Measurements from ENCODE around the gene SMARCE1.

The SMARCE1 gene

DNA sequence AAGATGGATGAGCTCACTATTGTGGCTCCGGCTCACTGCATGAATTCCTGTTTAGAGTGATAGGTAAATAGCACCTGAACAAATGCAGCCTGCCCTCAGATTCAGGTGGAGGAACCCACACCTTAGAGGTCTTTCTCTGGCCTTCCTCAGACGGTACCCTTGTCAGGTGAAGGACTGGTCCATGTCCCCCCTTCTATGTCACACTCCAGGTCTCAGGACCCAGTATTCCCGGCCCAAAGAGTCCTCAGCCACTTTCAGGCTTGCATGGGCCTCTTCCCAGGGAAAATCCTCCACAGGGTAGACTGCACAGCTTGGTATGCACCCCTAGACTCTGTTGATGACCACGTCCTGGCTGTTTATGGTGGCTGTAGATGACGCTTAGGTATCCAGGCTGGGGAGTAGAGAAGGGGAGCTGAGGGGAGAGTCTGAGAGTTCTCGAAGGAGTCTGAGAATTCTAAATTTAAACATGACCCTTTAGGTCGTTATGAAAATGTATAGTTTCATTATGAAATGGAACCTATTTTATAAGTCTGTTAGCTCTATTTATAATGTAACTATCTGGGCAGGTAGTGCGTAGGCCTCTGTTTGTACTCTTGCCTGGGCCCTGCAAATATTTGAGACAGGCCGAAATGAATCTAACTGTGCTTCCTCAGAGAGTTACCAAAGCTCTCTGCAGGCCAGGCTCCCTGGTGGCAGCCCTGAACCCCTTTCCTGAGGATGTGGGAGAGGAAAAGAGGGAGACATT lies 49.9 kb downstream of the SMARCE1 start:
- no peak for TF ChIP-seq CTCF (IDR thresholded peaks at IDR 0.05; ENCODE audit: low read depth, low read length, poor library complexity, severe bottlenecking)
- no peak for TF ChIP-seq EZH2phosphoT487 (IDR thresholded peaks at IDR 0.05; ENCODE audit: borderline replicate concordance, low read length)
- Histone ChIP-seq H3K27ac (ENCODE audit: low read depth, low read length) (no peak overlapping the region), H3K9me2 (replicated peaks; ENCODE audit: control insufficient read depth, low read length) (no peaks in the 10 kb centered on the region), H3K9me3 (ENCODE audit: control insufficient read depth, insufficient read depth, low read length) (peaks cover 8% of the 10 kb centered on the region; the same call in 1 of the 2 replicates), H3K79me2 (ENCODE audit: control insufficient read depth, low read length) (no peaks in the 10 kb centered on the region), H3K27me3 (ENCODE audit: control insufficient read depth, low read length) (no peaks in the 10 kb centered on the region), H3K4me3 (ENCODE audit: low read length) (no peak overlapping the region), H3K4me2 (ENCODE audit: low read length) (no peak overlapping the region), H3F3A (ENCODE audit: control insufficient read depth, insufficient read depth) (no peaks in the 10 kb centered on the region), H4K20me1 (ENCODE audit: control insufficient read depth, insufficient read depth, low read depth, low read length) (no peaks in the 10 kb centered on the region), H3K4me1 (ENCODE audit: control insufficient read depth, low read length) (peaks cover 18% of the 10 kb centered on the region), H3K36me3 (ENCODE audit: control insufficient read depth, low read length) (no peaks in the 10 kb centered on the region)

- Histone ChIP-seq H3K9me2 (replicated peaks; ENCODE audit: control insufficient read depth, low read length) (no peaks in the 10 kb centered on the region), H3K27me3 (ENCODE audit: control insufficient read depth, low read length) (no peaks in the 10 kb centered on the region), H3K4me2 (ENCODE audit: low read length) (no peak overlapping the region), H4K20me1 (ENCODE audit: control insufficient read depth, insufficient read depth, low read depth, low read length) (no peaks in the 10 kb centered on the region), H3K27ac (ENCODE audit: low read depth, low read length) (no peak overlapping the region), H3F3A (ENCODE audit: control insufficient read depth, insufficient read depth) (no peaks in the 10 kb centered on the region), H3K4me1 (ENCODE audit: control insufficient read depth, low read length) (peaks cover 18% of the 10 kb centered on the region), H3K4me3 (ENCODE audit: low read length) (no peak overlapping the region), H3K79me2 (ENCODE audit: control insufficient read depth, low read length) (no peaks in the 10 kb centered on the region), H3K36me3 (ENCODE audit: control insufficient read depth, low read length) (no peaks in the 10 kb centered on the region), H3K9me3 (ENCODE audit: control insufficient read depth, insufficient read depth, low read length) (peaks cover 8% of the 10 kb centered on the region; the same call in 1 of the 2 replicates)
- TF ChIP-seq EZH2phosphoT487 (IDR thresholded peaks at IDR 0.05; ENCODE audit: borderline replicate concordance, low read length) (no peak), CTCF (IDR thresholded peaks at IDR 0.05; ENCODE audit: low read depth, low read length, poor library complexity, severe bottlenecking) (no peak)
Observed at GRCh38 chr17:40597156-40597555, 50.5 kb downstream of the SMARCE1 start.

GRCh38 chr17:40596261-40596919 lies 51.2 kb downstream of the SMARCE1 start:
- Histone ChIP-seq H3K9me2 (replicated peaks; ENCODE audit: control insufficient read depth, low read length) (no peaks in the 10 kb centered on the region), H3K79me2 (ENCODE audit: control insufficient read depth, low read length) (no peaks in the 10 kb centered on the region), H3K27me3 (ENCODE audit: control insufficient read depth, low read length) (no peaks in the 10 kb centered on the region), H4K20me1 (ENCODE audit: control insufficient read depth, insufficient read depth, low read depth, low read length) (no peaks in the 10 kb centered on the region), H3K4me3 (ENCODE audit: low read length) (no peak overlapping the region), H3K4me1 (ENCODE audit: control insufficient read depth, low read length) (peaks cover 18% of the 10 kb centered on the region), H3K36me3 (ENCODE audit: control insufficient read depth, low read length) (no peaks in the 10 kb centered on the region), H3F3A (ENCODE audit: control insufficient read depth, insufficient read depth) (no peaks in the 10 kb centered on the region), H3K9me3 (ENCODE audit: control insufficient read depth, insufficient read depth, low read length) (peaks cover 8% of the 10 kb centered on the region; the same call in 1 of the 2 replicates), H3K27ac (ENCODE audit: low read depth, low read length) (no peak overlapping the region), H3K4me2 (ENCODE audit: low read length) (no peak overlapping the region)
- TF ChIP-seq CTCF (IDR thresholded peaks at IDR 0.05; ENCODE audit: low read depth, low read length, poor library complexity, severe bottlenecking) (no peak), EZH2phosphoT487 (IDR thresholded peaks at IDR 0.05; ENCODE audit: borderline replicate concordance, low read length) (no peak)

Measured in DOHH2 (cell line).